Measurements from ENCODE around the gene RPLP1.

RPLP1 gene

DNA sequence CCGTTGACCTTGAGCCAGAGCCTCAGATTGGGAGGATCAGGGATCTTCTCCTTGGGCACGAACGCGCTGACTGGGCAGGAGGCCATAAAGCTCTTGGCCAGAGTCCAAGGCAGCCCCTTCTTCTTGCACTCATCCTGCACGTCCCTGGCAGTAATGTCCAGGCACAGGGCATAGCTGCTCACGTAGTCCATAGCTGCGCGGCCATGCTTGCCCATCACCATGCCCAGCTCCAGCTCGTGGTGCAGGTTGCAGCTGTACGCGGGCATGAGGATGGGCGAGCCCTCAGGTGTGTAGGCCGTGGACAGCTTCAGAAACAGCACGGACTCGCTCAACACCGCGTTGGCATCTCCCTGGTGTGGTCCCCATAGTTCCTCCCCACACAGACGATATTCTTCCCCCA, 17.9 kb upstream of the RPLP1 start:
- CTCF ChIA-PET = no interaction called here
- POLR2A ChIA-PET (ENCODE audit: low non-redundant PET) = no interaction called here
- no peak overlapping the region for H3K27ac ChIP-seq
- TF ChIP-seq, protein P1, sequence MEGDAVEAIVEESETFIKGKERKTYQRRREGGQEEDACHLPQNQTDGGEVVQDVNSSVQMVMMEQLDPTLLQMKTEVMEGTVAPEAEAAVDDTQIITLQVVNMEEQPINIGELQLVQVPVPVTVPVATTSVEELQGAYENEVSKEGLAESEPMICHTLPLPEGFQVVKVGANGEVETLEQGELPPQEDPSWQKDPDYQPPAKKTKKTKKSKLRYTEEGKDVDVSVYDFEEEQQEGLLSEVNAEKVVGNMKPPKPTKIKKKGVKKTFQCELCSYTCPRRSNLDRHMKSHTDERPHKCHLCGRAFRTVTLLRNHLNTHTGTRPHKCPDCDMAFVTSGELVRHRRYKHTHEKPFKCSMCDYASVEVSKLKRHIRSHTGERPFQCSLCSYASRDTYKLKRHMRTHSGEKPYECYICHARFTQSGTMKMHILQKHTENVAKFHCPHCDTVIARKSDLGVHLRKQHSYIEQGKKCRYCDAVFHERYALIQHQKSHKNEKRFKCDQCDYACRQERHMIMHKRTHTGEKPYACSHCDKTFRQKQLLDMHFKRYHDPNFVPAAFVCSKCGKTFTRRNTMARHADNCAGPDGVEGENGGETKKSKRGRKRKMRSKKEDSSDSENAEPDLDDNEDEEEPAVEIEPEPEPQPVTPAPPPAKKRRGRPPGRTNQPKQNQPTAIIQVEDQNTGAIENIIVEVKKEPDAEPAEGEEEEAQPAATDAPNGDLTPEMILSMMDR (conservative IDR thresholded peaks at IDR 0.05; ENCODE audit: low read depth) = no peak
- DNase-seq (ENCODE audit: low spot score) = no peak

DNA sequence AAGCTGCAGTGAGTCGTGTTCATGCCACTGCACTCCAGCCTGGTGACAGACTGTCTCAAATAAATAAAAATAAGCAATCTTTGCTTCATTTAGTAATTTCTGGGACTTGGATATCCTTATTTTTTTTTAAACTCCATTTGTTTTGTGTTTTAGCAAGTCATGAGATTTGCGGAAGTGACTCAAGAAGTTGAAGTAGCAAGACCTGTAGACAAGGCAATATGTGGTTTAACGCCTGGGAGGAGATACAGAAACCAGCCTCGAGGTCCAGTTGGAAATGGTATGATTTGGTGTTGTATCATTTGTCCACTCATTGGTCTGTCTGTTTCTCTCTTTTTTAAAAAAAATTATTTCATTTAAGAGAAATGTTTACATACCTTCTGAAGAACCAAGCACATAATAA, 16.6 kb upstream of the RPLP1 start:
- TF ChIP-seq, protein P1 (conservative IDR thresholded peaks at IDR 0.05; ENCODE audit: low read depth) = no peak
- H3K27ac ChIP-seq = no peak overlapping the region
- ChIA-PET CTCF (no interaction called here), POLR2A (ENCODE audit: low non-redundant PET) (no interaction called here)
- DNase-seq (ENCODE audit: low spot score) = no peak

DNA sequence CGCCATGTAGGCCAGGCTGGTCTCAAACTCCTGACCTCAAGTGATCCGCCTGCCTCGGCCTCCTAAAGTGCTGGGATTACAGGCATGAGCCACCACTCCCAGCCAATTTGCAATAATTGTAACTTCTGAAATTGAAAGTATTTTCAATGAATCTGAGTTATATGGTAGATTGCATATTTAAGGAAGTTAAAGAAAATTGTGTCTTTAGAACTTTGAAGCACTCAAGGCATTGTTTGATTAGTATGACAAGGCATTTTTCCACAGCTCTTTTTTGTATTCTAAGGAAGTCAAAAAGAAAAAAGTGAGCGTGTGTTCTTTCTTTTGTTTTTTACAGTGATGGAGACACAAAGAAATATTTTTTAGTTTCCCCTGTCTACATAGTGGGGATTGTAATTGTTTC, 15.7 kb upstream of the RPLP1 start:
- TF ChIP-seq, protein P1 (conservative IDR thresholded peaks at IDR 0.05; ENCODE audit: low read depth) = no peak
- H3K27ac ChIP-seq = no peak overlapping the region
- CTCF ChIA-PET = no interaction called here
- no peak for DNase-seq (ENCODE audit: low spot score)
- POLR2A ChIA-PET (ENCODE audit: low non-redundant PET) = no interaction called here

DNA sequence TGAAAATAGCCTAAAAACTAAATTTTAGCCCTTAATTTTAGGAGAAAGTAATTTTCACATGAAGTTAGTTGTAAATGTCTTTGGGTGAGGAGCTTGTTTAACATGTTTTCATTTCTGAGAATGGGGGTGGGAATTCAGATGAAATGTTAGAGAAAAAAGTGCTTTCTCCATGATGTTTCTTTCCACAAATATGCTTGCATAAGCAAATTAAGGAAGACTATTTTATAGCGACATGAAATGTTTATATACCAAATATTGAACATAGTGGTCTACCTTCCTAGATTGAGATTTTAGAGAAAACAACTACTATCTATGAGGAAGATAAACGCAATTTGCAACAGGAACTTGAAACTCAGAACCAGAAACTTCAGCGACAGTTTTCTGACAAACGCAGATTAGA, 13.0 kb upstream of the RPLP1 start:
- DNase-seq (ENCODE audit: low spot score) = no peak
- TF ChIP-seq, protein P1 (conservative IDR thresholded peaks at IDR 0.05; ENCODE audit: low read depth) = no peak
- no peak overlapping the region for H3K27ac ChIP-seq
- POLR2A ChIA-PET (ENCODE audit: low non-redundant PET) = no interaction called here
- CTCF ChIA-PET = interaction anchor here (0.7 kb wide), 1 partner anchor 1130 kb away, joined by 3 read pairs; no protein-coding TSS in a partner anchor

DNA sequence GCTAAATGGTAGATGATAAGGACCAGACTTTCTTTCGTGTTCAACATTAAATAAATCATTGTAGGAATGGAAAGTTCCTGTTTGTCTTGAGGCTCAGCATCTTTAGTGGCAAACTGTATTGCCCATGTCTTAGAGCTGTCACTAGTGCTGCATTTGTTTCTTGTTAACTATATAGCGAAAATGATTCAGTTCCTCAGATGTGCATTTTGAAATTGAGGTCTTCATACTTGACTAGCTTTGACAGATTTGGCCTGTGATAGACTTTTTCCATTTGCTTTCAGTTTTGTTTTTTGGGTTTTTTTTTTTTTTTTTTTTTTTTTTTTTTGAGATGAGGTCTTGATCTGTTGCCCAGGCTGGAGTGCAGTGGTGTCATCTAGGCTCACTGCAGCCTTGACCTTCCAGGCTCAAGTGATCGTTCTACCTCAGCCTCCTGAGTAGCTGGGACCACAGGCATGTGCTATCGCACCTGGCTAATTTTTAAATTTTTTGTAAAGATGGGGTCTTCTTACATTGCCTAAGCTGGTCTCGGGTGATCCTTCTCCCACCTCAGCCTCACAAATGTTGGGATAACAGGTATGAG, 9.5 kb upstream of the RPLP1 start:
- no peak for DNase-seq (ENCODE audit: low spot score)
- ChIA-PET CTCF (no interaction called here), POLR2A (ENCODE audit: low non-redundant PET) (interaction anchor here (0.7 kb wide), 1 partner anchor 9 kb away, joined by 7 read pairs; no protein-coding TSS in a partner anchor)
- H3K27ac ChIP-seq = no peak overlapping the region
- TF ChIP-seq, protein P1 (conservative IDR thresholded peaks at IDR 0.05; ENCODE audit: low read depth) = no peak

DNA sequence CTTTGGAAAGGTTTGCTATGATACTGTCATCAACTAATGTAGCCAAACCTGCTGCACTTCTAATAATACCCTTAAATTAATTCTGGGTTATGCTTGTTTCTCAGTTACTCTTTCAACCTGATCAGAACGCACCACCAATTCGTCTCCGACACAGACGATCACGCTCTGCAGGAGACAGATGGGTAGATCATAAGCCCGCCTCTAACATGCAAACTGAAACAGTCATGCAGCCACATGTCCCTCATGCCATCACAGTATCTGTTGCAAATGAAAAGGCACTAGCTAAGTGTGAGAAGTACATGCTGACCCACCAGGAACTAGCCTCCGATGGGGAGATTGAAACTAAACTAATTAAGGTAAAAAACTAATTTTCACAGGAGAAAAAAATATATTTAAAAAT, 7.9 kb upstream of the RPLP1 start:
- CTCF ChIA-PET = interaction anchor here (0.5 kb wide), 1 partner anchor 156 kb away, joined by 3 read pairs; no protein-coding TSS in a partner anchor
- POLR2A ChIA-PET (ENCODE audit: low non-redundant PET) = no interaction called here
- TF ChIP-seq, protein P1 (conservative IDR thresholded peaks at IDR 0.05; ENCODE audit: low read depth) = no peak
- no peak for DNase-seq (ENCODE audit: low spot score)
- H3K27ac ChIP-seq = no peak overlapping the region

All from RWPE1 (cell line).